Measurements from ENCODE around the gene MAPK8IP3. TPM values are rescaled to one million over a fixed set of nuclear protein-coding genes. Genes with fewer than 3 reads are reported as not detected.
A peak's percentile ranks its signal among the peaks of the same experiment; 100 is the strongest.

The MAPK8IP3 gene
- polyA plus RNA-seq, 4 donors: 35.3 to 79.2 (median 54.1) TPM

DNA sequence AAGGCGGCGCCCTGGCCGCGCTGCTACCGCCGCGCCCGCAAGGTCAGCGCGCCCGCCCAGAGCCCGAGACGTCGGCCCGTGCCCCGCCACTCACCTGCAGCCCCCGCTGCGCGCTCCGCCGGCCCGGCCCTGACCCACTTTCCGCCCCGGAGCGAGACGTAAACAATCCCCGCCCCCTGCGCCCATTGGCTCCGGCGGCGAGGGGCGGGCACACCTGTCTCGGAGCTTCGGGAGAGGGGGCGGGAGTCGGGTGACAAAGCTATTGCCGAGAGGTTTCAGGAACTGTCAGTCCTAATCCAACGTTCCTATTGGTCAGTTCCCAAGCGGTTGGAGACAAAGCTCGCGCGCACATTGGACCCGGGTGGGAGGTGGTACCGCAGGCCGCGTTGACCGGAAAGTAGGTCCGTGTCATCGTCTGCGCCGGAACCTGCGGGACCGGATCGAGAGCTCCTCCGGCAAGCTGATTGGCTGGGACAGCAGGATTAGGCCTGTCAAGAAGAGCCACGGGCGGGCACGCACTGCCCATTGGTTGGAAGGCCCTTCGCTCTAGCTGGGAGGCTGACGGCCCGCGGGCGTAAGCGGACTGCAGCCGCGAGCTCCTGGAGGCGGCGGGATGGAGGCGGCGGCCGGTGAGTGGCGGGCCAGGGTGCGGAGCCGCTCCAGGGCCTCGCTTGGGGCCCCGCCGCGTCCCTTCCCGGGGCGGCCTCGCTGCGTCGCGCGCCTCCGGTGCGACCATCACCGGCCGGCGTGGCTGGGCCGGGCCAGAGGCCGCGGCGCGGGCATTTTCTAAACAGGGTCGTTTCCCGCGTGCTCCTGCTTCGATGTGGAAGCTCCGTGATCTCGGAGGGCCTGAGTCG lies 76.6 kb downstream of the MAPK8IP3 start, which contains the start of the genes NUBP2 and SPSB3:
Gene NUBP2 (plus strand): TSS at position 553 of the 857 bp plus-strand sequence. CDS start 61 bp downstream, at position 614.
Gene SPSB3 (minus strand): TSS at position 164 of the 857 bp plus-strand sequence. CDS start 1,088 bp downstream, outside the sequence.
- DNase-seq (ENCODE audit: low read depth in 4 of 4, low spot score in 3 of 4): peak; percentile 99 to 100 (median 99)

DNA sequence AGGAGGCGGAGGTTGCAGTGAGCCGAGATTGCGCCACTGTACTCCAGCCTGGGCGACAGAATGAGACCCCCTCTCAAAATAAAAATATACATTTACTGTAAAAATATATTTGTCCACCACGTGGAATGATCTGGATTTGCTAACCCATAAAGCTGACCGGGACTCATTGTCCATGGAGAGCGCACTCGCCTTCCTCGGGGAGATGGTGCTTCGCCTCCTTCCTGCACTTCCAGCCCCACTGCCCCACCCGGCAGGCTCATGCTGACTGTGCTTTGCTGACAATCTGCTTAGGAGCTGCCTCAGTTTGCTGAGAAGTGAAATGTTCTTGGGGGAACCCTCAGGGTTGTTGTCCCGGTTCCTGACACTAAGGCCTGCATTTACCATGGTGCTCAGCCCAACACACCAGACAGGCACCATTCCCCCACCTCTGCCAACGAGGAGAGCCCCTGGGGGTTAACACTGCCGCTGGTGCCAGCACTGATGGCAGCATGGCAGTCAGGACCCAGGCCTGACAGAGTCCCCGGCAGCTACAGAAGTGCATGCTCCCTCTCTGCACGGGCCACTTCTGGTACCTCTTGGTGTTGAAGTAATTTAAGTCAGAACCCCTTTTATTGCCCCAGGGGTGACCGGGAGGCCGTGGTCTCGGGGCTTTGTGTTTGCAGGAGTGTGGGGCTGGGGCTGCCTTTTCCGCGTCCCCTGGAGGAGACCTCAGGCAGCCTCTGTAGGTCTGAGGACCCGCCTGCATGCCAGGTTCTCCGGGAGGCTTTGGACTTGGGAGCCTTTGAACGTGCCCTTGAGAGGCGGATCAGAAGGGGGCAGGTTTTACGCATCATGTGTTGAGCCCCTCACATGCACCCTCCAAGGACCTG lies 79.2 kb downstream of the MAPK8IP3 start:
- no peak for DNase-seq (ENCODE audit: low read depth in 4 of 4, low spot score in 3 of 4)

DNA sequence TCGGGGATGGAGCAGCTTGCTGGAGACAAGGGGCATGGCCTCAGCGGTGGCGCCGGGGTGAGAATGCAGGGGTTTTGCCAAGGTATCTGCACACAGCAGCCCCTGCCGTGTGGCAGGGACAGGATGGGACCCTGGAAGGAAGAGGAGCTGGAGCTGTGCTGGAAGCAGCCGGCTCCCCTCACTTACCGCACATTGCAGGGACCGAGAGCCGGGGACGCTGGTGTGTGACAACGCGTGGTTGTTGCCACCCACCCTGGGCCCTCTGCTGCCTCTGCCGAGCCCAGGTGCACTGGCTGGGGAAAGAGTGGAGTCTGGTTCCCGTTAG lies 79.8 kb downstream of the MAPK8IP3 start:
- DNase-seq (ENCODE audit: low read depth in 4 of 4, low spot score in 3 of 4): no peak

DNA sequence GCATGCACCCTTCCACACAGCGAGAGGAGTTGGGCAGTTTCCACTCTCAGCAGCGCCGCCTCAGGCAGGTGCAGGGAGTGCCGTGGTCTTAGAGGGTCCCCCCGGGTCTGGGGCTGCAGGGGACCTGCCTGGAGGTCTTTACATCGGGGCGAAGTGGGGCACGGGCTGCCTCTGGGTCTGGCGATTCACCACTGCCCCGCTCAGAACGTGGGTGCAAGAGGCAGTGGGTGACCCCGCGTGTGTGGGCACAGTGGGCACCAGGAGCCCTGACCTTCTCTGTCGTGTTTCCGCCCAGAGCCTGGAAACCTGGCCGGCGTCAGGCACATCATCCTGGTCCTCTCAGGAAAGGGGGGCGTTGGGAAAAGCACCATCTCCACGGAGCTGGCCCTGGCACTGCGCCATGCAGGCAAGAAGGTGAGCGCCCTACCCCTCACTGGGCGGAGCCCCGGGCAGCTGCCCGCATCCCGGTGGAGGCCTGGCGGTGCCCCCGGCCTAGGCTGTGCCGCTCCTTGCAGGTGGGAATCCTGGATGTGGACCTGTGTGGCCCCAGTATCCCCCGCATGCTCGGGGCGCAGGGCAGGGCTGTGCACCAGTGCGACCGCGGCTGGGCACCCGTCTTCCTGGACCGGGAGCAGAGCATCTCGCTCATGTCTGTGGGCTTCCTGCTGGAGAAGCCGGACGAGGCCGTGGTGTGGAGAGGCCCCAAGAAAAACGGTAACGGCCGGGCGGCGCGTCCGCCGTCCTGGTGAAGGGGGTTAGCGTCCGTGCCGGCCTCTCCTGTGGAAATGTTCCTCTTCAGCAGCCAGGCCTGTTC lies 80.5 kb downstream of the MAPK8IP3 start:
- no peak for DNase-seq (ENCODE audit: low read depth in 4 of 4, low spot score in 3 of 4)

DNA sequence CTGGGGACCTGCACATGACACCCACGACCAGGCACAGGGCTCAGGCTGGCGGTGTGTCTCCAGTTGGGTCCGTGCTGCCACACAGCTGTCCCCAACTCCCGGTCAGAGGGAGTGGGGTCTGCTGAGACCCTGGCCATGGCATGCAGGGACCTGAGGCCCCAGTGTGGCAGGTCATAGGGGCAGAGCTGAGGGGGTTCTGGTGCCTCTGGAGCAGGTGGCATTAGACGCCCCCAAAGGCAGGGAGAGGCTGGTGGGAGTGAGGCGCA lies 81.0 kb downstream of the MAPK8IP3 start:
- no peak for DNase-seq (ENCODE audit: low read depth in 4 of 4, low spot score in 3 of 4)

DNA sequence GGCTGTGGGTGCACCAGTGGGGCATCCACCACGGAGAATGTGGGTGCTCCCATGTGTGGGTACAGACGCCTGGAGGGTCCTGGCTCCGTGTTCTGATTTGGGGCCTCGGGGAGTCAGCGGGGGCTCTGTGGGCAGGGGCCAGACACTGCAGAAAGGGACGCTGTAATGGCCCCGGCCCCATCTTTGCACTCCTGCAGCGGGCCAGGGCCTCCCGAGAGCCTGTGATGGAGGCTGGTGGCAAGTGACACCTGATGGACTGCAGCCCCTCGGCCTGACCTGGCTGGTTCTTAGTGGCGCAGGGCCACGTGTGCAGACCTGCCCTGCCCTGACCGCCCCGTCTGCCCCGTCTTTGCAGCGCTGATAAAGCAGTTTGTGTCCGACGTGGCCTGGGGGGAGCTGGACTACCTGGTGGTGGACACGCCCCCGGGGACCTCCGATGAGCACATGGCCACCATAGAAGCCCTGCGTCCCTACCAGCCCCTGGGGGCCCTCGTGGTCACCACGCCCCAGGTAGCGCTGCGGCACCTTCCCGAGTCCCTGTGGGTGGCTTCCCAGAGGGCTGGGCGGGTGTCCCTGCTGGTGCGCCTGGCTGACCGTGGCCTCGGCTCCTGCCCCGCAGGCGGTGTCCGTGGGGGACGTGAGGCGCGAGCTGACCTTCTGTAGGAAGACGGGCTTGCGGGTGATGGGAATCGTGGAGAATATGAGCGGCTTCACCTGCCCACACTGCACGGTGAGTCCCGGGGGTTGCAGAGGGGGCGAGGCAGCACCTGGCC lies 81.5 kb downstream of the MAPK8IP3 start:
- no peak for DNase-seq (ENCODE audit: low read depth in 4 of 4, low spot score in 3 of 4)

DNA sequence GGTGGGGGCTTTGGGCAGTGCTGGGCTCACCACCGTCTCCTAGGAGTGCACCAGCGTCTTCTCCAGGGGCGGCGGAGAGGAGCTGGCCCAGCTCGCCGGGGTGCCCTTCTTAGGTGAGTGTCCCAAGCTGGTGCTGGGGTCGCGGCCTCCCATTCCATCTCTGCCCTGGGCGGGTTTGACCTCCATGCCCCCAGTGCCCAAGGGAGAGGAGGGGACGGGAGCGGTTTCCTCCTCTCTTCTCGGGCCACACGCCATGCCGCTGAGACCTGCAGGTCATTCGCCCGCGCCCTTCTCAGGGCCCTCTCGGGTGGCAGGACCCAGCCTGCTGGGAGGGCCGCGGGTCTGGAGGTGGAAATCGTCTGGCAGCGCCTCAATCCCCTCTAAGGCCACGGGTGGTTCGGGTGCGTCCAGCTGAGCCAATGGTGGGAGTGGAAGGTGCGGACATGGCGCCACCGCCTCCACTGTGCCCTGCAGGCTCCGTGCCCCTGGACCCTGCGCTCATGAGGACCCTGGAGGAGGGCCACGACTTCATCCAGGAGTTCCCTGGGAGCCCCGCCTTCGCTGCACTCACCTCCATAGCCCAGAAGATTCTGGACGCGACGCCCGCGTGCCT lies 82.2 kb downstream of the MAPK8IP3 start:
- no peak for DNase-seq (ENCODE audit: low read depth in 4 of 4, low spot score in 3 of 4)

DNA sequence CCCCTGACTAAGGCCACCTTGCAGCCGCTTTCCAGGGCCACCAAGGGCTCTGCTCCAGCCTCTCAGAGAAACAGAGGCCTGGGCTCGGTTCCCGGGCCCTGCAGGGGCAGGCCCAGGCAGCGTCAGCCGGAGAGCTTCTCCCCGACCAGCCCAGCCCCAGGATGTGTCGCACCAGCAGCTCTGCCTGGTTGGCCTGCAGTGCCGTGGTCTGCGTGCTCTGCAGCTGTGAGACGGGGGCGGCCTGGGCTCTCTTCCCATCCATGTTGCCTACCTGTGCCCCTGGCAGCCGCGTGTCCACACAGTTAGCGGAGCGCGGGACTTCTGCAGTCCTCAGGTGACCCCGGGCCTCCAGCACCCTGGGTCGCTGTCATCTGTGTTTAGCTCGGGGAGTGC lies 82.7 kb downstream of the MAPK8IP3 start:
- no peak for DNase-seq (ENCODE audit: low read depth in 4 of 4, low spot score in 3 of 4)

DNA sequence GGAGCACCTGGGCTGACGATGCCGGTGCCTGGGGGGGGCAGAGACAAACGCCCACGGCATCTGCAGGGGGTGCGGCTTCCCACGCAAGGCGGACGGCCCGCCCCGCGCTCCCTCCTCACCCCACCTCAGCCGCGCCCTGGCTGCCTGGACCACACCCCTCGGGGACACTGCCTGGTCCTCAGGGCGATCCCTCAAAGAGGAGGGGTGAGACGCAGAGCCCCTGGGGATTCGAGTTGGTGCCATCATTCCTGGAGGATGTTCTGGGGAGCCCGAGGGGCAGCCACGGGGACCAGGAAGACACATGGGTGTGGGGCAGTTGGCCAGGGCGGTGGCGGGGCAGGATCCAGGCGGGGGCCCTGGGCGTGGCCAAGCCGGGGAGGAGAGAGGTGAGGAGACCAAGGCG lies 83.6 kb downstream of the MAPK8IP3 start:
- DNase-seq (ENCODE audit: low read depth in 4 of 4, low spot score in 3 of 4): no peak

DNA sequence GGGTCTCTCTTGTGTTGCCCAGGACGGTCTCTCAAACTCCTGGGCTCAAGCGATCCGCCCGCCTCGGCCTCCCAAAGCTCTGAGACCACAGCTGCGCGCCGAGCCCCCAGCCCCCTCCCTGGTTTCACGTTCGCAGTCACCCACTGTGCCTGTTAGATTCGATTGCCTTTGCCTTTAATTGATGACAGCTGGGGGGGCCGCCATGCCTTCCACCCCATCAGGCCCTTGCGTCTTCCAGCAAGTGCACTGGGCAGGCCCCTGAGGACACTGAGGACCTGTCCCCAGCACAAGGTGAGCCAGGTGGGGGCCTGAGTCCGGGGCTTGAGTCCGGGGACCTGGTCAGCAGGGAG lies 84.2 kb downstream of the MAPK8IP3 start:
- DNase-seq (ENCODE audit: low read depth in 4 of 4, low spot score in 3 of 4): no peak

DNA sequence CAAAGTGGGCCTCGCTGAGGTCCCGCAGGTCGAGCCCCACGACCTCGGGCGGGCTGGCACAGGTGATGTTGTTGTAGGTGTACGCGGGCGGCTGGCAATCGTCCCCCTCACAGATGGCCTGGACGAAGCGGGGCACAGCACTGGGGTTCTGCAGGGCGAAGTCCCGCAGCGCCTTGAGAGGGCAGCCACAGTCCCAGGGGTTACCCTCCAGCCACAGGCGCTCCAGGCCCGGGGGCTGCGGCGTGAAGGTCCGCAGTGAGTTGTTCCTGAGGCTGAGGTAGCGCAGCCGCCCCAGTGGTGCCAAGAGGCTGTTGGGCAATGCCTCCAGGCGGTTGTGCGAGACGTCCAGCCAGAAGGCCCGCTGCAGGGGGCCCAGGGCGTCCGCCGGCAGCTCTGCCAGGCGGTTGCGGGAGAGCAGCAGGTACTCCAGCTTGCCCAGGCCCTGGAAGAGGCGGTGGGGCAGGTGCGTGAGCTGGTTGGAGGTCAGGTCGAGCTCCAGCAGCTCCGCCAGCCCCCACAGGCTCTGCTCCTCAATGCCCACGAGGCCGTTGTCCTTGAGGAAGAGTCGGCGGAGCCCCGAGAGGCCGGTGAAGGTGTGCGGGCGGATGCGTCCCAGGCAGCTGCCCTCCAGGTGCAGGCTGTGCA lies 84.7 kb downstream of the MAPK8IP3 start:
- DNase-seq (ENCODE audit: low read depth in 4 of 4, low spot score in 3 of 4): no peak

DNA sequence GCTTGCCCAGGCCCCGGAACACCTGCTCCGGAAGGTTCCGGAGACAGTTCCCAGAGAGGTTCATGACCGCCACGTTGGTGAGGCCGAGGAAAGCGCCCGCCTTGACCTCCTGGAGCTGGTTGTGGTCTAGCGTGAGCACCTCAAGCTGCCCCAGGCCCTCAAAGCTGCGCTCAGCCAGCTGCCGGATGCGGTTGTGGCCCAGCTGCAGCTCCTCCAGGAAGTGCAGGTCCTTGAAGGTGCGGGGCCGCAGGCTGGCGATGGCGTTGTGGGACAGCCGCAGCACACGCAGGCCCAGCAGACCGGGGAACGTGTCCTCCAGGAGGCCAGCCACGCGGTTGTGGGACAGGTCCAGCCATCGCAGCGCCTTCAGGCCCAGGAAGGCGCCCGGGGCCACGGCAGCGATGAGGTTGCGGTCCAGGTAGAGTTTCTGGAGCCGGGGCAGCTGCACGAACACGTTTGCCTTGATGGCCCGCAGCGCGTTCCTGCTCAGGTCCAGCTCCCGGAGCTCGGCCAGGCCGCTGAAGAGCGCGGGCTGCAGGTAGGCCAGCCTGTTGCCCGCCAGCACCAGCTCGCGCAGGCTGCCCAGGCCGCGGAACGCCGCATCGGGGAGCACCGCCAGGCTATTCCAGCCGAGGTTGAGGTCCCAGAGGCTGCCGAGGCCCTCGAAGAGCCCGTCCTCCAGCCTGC lies 85.4 kb downstream of the MAPK8IP3 start:
- no peak for DNase-seq (ENCODE audit: low read depth in 4 of 4, low spot score in 3 of 4)

DNA sequence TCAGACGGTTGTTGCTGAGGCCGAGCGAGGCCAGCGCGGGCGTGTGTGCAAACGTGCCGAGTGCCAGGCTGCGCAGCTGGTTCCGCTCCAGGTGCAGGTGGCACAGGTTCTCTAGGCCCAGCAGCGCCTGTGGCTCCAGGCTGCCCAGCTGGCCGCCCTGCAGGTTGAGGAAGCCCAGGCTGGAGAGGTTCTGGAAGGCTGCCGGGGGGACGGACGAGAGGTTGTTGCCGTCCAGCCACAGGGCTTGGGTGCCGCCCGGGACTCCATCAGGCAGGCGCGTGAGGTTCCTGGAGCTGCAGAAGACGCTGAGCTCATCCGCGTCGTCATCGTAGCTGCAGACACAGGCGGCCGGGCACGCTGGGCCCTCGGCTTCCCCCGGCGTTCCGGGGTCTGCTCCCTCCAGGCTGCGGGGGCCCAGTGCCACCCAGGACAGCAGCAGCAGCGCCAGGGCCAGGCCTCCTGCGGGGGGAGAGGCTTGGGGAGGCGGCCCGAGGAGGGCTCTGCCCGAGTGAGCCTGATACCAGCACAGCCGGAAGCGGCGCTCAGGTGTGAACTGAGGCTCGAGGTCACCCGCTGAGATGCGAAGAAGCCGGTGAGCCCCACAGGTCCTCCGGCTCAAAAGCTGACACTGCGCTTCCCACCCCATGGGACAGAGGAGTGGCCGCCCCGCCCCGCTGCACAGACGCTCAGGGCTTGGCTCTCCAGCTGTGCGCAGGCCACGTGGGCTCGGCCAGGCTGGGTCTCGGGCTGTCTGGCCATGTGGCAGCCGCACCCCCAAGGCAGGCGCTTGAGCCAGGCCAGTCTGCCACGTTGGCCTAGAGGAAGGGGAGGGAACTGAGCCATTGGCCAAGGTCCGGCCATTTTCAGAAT lies 86.2 kb downstream of the MAPK8IP3 start:
- DNase-seq (ENCODE audit: low read depth in 4 of 4, low spot score in 3 of 4): no peak

DNA sequence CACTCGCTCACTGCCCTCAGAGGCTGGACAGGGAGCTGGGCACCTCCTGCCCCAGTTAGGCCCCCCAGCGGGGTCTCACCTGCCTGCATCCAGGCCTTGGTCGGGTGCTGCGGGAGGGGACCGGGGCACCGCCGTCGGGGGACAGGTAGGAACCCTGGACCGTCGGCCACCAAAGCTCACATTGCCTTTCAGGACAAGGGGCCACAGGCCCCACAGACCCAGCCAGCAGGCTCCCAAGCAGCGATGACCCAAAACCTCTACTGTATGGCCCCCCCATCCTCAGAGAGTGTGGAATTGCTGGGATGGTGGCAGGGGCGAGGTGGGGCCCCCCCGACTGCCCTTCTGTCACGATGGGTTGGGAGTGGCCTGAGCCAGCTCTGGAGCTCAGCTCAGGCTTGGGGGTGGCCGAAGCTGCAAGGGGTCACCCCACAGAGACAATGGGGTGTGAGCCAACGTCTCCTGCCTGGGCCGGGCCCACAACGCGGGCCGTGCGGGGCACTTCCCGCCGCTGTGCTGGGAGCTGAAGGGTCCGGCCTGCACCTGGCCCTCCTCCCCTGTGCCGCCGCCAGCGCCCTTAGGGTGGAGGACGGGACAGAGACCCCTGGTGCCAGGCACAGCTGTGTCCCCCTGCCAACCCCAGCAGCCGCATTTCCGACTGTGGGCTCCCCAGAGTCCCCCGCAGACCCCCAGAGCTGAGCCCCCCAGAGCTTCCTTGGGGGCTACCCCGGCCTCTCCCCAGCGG lies 87.0 kb downstream of the MAPK8IP3 start:
- no peak for DNase-seq (ENCODE audit: low read depth in 4 of 4, low spot score in 3 of 4)

DNA sequence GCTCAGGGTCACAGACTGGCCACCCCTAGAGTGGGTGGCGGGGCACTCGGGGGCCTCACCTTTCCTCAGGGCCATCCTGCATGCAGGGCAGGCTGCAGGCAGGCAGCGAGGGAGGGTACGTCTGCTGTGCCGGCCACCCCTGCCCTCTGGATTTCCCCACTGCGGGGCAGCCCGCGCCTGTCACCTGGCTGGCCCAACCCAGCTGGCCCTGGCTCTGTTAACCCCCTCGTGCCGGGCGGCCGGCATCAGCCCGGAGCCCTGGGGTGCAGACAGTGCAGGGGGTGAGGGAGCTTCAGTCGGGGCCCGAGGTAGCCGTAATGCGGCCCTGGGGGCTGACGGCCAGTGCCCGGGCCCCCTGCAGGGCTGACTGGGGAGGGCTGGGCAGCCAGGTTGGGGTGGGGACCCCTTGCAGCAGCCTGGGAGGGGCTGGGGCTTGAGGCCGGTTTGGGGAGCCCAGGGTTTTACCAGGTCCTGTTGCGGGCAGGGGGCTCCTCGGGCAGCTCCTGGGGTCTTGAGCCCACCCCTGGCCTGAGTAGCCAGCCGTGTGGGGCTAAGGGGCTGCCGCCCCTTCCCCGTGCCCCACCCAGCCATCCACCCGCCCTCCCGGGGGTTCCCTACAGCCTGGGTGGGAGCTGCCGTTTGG lies 87.7 kb downstream of the MAPK8IP3 start, which contains the start of gene IGFALS:
Gene IGFALS (minus strand): TSS at position 128 of the 643 bp plus-strand sequence. CDS start 53 bp downstream, at position 75.
- DNase-seq (ENCODE audit: low read depth in 4 of 4, low spot score in 3 of 4): no peak

DNA sequence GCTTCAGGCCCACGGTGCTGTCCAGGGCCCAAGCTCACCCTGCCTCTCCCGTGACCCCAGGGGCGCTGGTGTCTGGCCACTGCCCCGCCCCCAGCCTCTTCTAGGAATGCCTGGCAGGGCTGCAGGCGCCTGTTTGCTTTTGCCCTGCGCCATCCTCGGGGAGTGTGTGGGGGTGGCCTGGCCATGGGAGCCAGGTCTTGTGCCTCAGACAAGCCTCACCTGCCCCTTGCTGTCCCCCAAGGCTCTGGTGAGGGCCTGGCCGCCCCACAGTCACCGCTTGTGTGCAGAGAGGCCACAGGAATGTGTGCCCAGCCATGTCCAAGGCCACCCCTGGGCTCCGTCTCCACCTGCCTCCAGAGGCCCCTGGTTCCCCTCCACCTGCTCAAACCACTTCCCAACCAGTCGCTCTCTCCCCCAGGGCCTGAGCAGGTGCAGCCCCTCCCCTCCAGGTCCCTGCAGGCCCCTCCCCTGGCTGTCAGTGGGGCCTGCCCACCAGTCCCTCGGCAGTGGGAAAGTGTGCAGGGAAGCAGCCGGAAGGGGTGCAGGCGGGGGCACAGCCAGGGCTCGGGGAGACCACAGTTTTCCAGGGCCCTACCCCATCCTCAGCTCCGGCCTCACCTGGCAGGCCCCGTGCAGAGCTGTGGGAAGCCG lies 88.4 kb downstream of the MAPK8IP3 start:
- no peak for DNase-seq (ENCODE audit: low read depth in 4 of 4, low spot score in 3 of 4)

All from left renal pelvis (tissue), 4 donors.